Choroid plexus epithelial cell (primary cell): ENCODE data around the gene ZNF683.

Experiments
- DNase-seq: peaks from one replicate; pipeline ENCODE4 v3.0.0-alpha.2; 2010; ENCODE audit warnings: low read depth
- H3K4me3 ChIP-seq: 2 replicates; pipeline ENCODE4 v1.5.1; 2011; ENCODE audit warnings: low read depth, mild to moderate bottlenecking, control low read depth, low read length, moderate library complexity
- CTCF ChIP-seq: conservative IDR thresholded peaks from 2 replicates; pipeline ENCODE4 v1.5.1; 2011; ENCODE audit warnings: low read depth, mild to moderate bottlenecking, control low read depth, inconsistent platforms, low read length, moderate library complexity

Gene ZNF683

DNA sequence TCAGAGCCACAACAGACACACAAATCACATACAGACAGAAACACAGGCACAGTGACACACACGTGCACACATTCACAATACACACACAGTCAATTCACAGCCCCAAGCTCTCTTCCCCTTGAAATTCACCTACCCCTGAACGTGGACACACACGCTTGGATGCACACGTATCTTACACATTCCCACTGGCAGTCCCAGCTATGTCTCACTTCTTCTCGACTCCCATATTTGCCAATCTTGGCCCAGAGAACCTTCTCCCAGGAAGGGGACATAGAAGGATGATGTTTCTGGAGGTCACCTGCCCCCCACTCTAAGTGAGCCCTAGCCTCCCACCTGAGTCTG, 20.2 kb downstream of the ZNF683 start:
- no peak overlapping the region for H3K4me3 ChIP-seq
- no peak for TF ChIP-seq CTCF
- no peak for DNase-seq

DNA sequence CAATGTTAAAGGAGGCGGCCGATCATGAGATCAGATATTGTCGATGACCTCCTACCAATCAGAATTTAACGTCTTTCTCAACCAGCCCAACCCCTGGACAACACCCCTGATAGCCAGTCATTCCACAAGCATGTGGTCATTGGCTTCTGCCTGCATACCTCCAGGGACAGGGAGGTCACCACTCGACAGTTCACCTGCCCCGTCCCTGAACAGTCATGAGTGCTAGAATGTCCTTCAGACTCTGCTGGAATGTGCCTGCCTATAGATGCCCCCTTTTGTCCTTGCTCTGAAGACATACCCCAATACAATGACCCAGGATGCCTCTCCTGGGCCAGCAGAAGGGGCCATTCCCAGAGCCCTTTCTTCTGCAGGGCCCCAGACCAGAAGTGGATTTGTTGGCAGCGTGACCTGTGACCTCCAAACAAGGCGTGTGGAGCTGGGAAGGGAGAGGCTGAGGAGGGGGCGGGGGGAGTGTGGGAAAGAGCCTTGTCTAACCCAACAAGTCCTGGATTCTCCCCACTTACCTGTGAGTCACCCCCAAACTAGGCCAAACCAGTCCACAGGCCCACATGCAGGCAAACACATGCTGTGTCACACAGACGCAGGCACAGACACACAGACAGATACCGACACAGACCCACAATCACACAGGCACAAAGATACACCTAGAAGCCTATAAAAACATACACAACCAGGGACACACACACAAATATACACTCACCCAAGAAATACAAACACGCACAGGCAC, 20.8 kb downstream of the ZNF683 start:
- H3K4me3 ChIP-seq: no peak overlapping the region
- TF ChIP-seq CTCF: no peak
- DNase-seq: peak; percentile 39

DNA sequence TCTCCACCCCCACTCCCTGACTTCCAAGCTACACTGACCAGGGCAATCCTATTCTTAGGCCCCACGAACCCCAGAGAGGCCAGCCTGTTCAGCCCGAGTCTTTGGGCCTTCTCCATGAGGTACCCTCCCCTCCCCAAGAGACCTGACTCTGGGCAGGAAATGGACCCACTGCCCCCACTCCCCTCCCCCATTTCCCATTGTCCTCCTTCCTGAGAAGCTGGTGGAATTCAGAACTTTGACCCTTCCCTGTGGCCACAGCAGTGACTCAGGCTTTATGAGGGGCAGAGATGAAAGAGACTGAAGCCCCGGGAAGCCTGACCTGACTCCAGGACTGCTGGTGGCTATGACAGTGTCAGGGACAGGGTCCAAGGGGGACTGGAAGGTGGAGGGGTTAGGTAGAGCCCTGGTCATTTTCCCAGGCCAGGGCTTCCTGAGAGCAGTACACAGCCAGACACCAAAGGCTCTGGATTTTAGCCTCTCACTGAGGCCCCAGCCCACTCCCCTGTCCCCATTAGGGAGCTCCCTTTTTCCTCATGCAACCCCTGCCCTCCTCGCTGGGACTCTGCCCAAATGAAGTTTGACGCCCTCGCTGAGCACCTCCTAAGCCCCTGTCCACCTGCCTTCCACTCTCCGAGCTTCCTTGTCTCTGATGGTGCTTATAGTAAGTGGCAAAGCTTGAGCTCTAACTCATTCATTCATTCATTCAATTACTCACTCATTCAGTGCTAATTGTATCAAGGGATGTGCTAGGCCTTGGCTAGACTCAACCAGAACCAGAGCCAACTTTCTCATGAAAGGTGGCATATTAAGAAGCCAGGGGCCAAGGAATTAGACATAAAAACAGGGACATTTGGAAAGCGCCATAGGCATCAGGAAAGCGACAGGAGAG, 21.6 kb downstream of the ZNF683 start:
- peak; percentile 36 for DNase-seq
- no peak overlapping the region for H3K4me3 ChIP-seq
- no peak for TF ChIP-seq CTCF

DNA sequence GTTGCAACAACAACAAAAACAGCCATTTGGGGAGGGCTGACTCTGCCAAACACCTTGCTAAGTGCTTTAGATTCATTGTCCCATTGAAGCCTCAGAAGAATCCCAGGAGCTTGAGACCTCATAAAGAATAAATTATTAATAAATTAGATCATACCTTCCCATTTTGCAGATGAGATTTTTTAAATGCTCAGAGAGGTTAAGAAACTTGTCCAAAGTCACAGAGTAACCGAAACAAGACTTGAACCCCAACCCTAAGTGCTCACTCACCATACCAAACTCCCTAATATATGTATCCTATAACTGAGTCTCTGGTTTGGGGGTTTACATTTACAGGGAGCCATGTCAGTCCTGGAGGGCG, 22.2 kb downstream of the ZNF683 start:
- no peak for DNase-seq
- H3K4me3 ChIP-seq: no peak overlapping the region
- TF ChIP-seq CTCF: no peak

GRCh38 chr1:26349877-26350244, 22.7 kb downstream of the ZNF683 start:
- H3K4me3 ChIP-seq: no peak overlapping the region
- no peak for DNase-seq
- no peak for TF ChIP-seq CTCF

DNA sequence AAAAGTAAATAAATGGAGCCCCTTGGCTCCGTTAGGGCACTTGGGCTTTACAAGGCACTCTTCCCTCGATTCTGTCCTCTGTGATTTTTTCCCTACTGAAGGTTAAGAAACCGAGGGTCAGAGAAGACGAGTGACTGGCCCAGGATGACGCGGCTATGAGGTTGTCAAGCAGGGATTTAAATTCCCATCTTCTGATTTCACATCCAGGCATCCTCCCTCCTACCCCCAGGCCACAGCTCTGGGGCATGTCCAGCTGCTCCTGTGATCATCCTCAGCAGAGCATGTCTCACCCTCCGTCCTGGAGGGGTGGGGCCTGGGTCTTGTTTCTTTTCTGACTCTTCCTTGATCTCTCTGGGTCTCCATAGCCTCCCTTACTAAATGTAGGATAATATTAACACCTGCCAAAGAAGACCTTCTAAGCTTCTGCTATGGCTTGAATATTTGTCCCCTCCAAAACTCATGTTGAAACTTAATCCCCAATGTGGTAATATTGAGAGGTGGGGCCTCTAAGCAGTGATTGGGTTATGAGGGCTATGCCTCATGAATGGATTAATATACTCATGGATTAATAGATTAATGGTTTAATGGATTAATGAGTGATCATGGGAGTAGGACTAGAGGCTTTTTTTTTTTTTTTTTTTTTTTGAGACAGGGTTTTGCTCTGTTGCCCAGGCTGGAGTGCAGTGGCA, 23.2 kb downstream of the ZNF683 start:
- DNase-seq: peak; percentile 52
- TF ChIP-seq CTCF: no peak
- no peak overlapping the region for H3K4me3 ChIP-seq
